ENCODE results near the gene UMODL1.

UMODL1 gene, protein sequence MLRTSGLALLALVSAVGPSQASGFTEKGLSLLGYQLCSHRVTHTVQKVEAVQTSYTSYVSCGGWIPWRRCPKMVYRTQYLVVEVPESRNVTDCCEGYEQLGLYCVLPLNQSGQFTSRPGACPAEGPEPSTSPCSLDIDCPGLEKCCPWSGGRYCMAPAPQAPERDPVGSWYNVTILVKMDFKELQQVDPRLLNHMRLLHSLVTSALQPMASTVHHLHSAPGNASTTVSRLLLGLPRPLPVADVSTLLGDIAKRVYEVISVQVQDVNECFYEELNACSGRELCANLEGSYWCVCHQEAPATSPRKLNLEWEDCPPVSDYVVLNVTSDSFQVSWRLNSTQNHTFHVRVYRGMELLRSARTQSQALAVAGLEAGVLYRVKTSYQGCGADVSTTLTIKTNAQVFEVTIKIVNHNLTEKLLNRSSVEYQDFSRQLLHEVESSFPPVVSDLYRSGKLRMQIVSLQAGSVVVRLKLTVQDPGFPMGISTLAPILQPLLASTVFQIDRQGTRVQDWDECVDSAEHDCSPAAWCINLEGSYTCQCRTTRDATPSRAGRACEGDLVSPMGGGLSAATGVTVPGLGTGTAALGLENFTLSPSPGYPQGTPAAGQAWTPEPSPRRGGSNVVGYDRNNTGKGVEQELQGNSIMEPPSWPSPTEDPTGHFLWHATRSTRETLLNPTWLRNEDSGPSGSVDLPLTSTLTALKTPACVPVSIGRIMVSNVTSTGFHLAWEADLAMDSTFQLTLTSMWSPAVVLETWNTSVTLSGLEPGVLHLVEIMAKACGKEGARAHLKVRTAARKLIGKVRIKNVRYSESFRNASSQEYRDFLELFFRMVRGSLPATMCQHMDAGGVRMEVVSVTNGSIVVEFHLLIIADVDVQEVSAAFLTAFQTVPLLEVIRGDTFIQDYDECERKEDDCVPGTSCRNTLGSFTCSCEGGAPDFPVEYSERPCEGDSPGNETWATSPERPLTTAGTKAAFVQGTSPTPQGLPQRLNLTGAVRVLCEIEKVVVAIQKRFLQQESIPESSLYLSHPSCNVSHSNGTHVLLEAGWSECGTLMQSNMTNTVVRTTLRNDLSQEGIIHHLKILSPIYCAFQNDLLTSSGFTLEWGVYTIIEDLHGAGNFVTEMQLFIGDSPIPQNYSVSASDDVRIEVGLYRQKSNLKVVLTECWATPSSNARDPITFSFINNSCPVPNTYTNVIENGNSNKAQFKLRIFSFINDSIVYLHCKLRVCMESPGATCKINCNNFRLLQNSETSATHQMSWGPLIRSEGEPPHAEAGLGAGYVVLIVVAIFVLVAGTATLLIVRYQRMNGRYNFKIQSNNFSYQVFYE

DNA sequence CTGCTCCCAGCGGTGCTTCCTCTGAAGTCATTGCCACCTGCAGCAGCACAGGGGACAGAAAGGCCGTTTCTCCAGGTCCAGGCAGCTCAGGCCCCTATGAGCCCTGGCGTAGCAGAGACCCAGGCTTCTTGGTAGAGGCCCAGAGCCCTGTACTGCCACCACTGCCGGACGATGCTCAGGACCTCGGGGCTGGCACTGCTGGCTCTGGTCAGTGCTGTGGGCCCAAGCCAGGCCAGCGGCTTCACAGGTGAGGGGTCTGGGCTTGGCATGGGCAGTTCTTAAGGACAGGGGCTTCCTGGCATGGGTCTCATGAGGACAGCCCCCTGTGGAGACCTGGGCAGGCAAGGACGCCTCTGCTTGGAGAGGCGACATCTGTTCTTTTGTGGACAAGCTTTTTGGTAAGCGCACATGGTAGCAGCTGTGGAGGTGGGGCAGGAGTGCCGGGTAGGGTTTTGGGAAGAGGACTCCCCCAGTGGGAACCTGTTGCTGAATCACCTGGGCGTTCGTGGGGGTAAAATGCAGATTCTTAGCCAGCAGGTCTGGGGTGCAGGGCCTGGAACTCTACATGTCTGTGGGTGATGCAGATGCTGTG, at the start of gene UMODL1:
UMODL1 (plus strand) TSS at position 172 of the 592 bp plus-strand sequence; CDS start at position 172, 0 bp downstream.
- DNase-seq (ENCODE audit: low read depth in 2 of 2), result no peak

DNA sequence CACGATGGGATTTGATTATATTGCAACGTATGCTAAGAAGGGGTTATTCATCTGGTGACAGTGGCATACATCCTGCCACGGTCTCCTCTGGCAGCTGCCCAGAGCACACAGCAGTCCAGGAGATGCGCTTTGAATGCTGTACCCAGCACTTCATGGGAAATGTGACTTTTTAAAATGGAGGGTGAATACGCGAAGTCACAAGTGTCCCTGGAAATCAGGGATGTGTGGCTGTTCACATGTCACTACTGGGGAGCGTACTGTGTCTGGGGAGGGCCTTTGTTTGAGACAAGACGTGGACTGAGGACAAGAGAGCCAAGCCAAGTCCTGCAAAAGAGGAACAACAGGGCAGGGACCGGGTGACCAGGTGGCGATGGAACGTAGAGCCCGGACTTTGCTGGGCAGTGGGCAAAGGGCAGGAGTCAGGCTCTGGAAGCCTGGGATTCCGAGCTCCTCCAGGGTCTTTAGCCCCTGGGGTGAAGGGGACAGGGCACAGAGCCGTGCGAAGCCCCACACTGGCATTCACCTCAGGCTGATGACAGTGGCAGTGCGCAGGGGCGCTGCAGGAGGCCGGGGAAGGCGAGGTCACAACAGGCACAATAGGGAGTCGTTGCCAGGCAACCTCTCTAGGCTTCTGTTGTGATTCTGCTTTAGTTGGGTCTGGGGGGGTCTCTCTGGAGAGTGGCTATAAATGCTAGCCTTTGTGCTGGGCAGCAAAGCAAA, 49.6 kb upstream of the UMODL1 start:
- DNase-seq (ENCODE audit: low read depth in 2 of 2), result no peak

GRCh38 chr21:42022091-42022430, 49.1 kb upstream of the UMODL1 start:
- no peak for DNase-seq (ENCODE audit: low read depth in 2 of 2)

DNA sequence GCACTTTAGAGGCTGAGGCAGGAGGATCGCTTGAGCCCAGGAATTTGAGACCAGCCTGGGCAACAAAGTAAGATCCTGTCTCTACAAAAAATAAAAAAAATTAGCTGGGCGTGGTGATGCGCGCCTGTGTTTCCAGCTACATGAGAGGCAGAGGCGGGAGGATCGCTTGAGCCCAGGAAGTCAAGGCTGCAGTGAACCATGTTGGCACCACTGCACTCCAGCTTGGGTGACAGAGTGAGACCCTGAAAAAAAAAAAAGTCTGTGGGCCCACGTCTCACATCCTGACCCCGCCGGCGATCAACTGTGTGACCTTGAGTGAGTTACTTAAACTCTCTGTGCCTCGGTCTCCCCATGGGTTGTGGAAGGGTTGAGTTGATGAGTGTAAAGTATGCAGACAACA, 48.2 kb upstream of the UMODL1 start:
- DNase-seq (ENCODE audit: low read depth in 2 of 2), result no peak

DNA sequence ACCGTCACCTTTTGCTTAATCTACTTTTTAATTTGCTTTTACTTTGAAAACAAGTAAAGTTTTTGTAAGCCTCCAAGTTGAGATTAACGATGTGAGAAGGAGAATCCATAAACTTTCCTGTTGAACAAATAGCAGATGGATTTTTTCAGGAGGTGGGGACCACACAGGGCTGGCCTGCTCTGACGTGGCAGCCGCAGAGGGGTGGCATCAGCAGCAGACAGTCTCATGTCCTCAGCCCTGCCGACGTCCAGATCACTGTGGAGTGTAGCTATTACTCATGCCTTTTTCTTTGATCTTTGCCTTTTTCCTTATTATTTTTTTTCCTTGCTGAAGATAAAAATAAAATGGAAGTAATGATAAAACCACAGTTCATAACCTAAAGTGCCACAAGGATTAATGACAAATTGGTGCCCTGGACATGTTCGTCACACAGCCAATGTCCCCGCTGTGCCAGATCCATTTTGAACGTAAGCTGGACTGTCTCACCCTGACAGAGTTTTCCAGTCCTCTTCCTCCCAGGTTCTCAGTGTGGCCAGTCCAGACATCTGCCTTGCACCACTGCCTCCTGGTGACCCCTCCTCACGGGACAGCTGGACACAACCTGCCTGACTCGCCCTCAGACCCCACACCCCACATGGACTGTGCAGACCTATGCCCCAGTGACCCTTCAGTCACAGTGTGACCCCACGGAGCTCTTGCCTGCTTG, 45.6 kb upstream of the UMODL1 start:
- no peak for DNase-seq (ENCODE audit: low read depth in 2 of 2)

DNA sequence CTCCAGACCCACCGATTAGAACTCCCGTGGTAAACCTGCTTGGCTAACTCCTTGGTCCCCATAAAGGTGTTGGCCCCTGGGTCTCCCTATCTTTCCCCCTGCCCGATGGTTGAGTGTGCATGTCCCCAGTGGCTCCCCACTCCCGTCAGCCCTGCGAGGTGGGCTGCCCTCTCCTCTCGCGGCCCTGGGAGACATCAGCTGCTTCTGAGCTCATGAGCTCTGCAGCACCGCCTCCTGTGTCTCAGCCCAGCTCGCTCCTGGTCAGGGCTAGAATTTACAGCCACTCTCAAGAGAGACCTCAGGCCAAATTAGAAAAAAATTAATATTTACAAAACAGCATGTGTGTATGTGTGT, 45.1 kb upstream of the UMODL1 start:
- DNase-seq (ENCODE audit: low read depth in 2 of 2), result no peak

DNA sequence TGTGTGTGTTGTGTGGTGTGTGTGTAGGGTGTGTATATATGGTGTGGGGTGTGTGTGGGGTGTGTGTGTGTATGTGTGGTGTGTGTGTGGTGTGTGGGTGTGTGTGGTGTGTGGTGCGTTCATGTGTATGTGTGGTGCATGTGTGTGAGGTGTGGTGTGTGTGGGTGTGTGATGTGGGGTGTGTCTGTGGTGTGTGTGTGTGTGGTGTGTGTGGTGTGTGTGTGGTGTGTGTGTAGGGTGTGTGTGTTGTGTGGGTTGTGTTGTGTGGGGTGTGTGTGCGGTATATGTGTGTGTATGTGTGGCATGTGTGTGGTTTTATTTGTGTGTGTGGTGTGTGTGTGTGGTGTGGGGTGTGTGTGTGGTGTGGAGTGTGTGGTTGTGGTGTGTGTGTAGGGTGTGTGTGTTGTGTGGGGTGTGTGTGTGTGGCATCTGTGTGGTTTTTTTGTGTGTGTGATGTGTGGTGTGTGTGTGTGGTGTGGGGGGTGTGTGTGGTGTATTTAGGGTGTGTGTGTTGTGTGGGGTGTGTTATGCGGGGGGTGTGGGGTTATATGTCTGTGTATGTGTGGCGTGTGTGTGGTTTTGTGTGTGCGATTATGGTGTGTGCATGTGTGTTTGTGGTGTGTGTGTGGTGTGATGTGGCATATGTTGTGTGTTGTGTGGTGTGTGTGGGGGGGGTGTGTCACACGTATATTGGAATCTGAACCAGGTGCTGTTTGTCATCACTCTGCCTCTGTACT, 43.9 kb upstream of the UMODL1 start:
- DNase-seq (ENCODE audit: low read depth in 2 of 2), result no peak

GRCh38 chr21:42027822-42028765, 43.0 kb upstream of the UMODL1 start:
- no peak for DNase-seq (ENCODE audit: low read depth in 2 of 2)

DNA sequence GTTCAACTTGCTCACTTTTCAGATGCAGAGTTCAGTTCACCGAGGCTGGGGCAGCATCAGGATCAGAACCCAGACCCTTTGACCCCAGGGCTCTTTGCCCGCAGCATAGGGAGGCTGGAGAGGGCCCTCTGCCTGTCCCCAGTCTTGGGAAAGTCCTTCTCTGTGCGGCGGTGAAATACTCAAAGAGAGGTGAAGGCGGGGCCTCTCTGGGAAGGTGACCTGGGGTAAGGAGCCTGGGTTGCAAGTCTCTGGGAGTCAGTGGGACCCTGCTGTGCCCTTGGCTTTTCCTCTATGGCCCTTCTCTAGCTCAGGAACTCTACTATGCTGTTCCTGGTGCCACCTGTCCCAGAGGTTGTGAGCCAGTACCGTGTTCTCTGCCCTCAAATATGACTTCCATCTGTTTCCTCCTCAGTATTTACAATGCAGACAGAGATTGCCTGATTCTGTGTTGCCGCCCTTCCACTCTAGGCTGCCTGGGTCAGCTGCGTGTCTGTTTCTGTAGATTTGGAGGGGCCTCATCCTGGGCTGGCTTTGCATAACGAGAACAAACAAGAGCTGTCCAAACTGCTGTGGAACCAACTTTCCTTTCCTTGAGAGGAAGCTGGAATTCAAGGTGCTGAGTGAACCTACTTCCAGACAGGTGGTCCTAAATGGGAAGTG, 42.2 kb upstream of the UMODL1 start:
- no peak for DNase-seq (ENCODE audit: low read depth in 2 of 2)

- no peak for DNase-seq (ENCODE audit: low read depth in 2 of 2)
Measured at GRCh38 chr21:42030311-42030710, 40.8 kb upstream of the UMODL1 start.

DNA sequence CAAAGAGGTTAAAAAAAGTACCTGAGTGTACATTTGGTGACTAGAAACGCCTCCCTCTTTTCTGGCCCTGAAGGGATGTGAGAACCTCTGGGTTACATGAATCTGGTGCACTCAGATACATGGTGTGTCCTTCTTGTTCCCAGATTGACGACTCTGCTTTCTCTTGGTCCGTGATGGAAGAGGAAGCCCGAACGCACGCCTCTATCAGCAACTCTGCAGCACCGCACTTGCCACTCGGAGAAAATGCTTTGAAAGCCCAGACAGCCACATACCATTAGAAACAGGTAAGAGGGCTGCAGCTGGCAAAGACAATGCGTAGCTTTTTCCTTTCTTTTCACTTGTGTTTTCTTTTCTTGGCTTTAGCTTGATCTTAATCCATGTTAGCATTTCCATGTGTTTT, 39.9 kb upstream of the UMODL1 start:
- DNase-seq (ENCODE audit: low read depth in 2 of 2), result no peak

GRCh38 chr21:42031816-42032215, 39.3 kb upstream of the UMODL1 start:
- DNase-seq (ENCODE audit: low read depth in 2 of 2), result no peak

- DNase-seq (ENCODE audit: low read depth in 2 of 2), result no peak
Measured at GRCh38 chr21:42032266-42032665, 38.9 kb upstream of the UMODL1 start.

- DNase-seq (ENCODE audit: low read depth in 2 of 2), result no peak
Measured at GRCh38 chr21:42032968-42033367, 38.1 kb upstream of the UMODL1 start.

DNA sequence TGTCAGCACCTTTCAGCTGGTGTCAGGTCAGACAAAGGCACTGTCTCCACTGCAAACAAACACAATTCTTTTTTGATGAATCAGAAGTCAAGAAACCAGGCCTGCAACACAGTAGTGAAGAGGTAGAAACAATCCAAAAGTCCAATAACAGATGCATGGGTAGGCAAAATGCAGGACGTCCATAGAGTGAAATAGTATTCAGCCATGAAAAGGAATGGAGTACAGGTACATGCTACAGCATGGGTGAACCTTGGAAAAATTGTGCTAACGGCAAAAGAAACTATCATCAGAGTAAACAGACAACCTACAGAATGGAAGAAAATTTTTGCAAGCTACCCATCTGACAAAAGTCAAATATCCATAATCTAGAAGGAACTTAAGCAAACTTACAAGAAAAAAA, 34.8 kb upstream of the UMODL1 start:
- DNase-seq (ENCODE audit: low read depth in 2 of 2), result no peak

DNA sequence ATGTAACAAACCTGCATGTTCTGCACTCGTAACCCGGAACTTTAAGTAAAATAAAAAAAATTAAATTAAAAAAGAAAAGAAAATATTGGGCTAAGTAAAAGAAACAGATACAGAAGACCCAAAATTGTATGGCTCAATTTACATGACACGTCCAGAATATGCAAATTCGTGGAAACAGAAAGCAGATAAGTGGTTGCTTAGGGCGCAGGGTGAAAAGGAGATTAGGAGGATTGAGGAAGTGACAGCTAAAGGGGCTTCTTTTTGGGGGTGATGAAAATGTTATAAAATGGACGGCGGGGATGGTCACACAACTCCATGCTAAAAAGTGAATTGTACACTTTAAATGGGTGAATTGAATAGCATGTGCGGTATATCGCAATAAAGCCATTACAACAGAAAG, 33.6 kb upstream of the UMODL1 start:
- DNase-seq (ENCODE audit: low read depth in 2 of 2), result no peak

- DNase-seq (ENCODE audit: low read depth in 2 of 2), result no peak
Measured at GRCh38 chr21:42037943-42038342, 33.2 kb upstream of the UMODL1 start.

GRCh38 chr21:42038393-42038792, 32.7 kb upstream of the UMODL1 start:
- DNase-seq (ENCODE audit: low read depth in 2 of 2), result no peak
